Measurements from ENCODE around the gene PSMC6.
A peak's percentile ranks its signal among the peaks of the same experiment; 100 is the strongest.

The PSMC6 gene

DNA sequence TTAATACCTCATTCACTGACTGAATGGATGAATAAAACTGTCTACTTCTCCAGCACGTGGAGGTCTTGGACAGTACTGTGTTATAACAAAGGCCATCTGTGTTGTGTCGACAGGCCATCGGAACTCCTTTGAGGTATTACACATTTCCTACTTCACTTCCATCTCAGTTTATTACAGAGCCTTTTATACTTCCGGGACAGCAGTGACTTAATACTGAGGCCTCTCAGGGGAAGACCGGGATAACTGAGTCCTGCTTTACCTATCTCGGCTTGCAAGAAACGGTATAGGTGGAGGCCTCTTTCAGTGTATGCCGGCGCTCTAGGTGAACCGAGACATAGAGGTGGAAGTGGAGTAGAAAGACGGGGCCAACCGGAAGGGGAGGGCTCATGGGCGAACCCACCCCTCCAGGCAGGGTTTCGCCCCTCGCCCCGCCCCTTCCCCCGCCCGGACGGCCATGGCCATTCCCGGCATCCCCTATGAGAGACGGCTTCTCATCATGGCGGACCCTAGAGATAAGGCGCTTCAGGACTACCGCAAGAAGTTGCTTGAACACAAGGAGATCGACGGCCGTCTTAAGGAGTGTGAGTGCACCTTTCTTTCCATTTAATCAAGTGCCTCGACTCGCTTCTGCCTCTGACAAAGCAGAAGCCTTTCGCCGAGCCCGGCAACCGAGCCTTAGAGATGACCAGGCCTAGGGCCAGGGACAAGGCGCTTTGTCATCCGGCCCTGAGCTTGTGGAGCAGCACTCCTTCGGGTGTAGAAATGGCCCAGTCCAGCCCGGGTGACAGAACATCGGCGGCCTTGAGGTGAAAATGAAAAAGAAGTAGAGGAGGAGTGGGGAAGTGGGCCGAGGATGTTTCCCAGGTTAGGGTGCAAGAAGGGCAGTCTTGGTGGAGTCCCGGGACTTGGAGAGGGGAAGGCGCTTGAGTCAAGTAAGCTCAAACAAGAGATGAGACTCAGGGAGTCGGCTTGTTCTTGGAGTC, at the start of gene PSMC6:
TSS of gene PSMC6 (plus strand) at position 477 of the 983 bp plus-strand sequence. CDS start at position 497, 20 bp downstream.
- DNase-seq (ENCODE audit: low read depth), result peak; percentile 90

DNA sequence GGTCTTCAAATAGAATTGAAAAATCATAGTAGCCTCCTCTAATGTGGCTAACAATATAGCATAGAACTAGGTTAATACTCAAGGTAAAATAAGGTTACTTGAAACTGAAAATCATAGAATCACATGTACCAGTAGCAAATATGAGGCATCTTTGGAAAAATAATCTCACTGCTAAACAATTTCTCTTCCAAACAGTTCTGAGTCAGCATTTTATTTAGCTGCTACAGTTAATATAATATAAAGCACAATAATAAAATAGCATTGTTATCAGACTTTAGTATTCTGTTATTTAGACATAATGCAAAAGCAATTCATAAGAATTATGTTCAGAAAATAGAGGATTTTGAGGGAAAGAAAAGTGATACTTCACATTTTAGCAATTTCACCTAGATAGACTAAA, 46.7 kb upstream of the PSMC6 start:
- DNase-seq (ENCODE audit: low read depth), result no peak

DNA sequence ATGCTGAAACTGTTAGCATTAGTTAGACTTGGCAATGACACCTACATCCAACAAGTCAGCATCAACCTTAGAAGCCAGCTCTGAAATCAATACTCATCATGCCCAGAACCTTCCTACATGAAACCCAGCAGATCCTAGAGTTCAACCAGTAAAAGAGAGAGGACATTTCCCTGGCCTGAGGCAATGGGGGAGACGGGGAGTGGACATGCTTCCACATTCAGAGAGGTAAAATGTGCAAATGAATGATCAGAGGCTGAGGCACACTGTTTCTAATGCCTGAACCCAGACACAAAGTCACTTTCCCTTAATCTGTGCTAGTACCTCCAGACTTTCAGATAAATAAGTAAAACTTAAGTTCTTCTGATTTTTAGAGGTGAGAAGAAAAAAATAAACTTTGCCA, 46.2 kb upstream of the PSMC6 start:
- DNase-seq (ENCODE audit: low read depth), result no peak

DNA sequence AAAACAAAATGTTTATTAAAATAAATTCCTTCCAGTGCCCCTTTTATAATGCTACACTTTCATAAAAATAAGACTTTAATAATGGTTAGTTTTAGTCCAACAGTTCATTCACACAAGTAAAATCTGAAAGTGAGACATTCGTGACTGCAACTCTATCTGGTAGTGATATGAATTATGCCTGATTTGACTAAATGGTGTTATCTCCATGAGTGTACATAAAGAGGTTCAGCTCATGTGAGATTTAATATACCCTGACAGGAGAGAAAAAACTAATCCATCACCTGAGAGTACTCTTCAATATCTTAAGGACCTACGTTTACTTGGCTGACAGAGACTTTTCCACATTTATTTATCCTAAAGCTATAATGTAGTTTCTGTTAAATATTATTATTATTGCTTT, 45.7 kb upstream of the PSMC6 start:
- DNase-seq (ENCODE audit: low read depth), result no peak

DNA sequence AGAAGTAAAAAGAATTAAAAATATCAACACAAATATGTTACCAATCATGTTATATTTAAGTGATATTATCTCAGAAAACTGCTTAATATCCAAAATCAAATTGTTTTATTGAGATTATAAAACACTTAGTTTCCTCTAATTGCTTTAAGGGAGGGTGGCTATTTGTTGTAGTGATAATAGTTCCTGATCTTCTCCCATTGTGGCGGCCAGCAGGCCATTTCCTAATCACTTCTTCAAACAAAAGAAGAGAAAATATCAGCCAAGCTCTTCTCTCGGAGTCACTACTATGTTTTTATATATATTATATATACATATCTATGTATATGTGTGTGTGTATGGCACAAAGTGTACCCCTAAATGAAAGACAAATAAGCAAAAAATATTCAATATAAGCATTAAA, 43.1 kb upstream of the PSMC6 start:
- DNase-seq (ENCODE audit: low read depth), result no peak

DNA sequence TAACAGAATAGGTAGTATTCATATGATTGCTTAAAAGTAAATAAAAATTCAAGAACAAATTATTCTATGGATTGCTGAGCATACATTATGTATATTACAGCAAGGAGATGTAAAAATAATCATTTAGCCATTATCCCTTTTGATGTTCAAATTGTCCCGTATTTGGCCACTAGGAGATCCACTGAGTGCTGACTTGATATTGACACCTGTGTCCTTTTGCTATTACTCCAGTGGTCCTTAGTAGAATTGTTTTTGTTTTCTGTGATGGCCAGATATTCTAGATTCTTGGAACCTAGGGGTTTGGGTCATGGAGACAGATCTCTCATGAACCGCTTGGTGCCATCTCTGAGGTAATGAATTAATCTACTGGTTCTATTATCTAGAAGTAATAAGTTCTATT, 28.4 kb upstream of the PSMC6 start:
- DNase-seq (ENCODE audit: low read depth), result no peak

DNA sequence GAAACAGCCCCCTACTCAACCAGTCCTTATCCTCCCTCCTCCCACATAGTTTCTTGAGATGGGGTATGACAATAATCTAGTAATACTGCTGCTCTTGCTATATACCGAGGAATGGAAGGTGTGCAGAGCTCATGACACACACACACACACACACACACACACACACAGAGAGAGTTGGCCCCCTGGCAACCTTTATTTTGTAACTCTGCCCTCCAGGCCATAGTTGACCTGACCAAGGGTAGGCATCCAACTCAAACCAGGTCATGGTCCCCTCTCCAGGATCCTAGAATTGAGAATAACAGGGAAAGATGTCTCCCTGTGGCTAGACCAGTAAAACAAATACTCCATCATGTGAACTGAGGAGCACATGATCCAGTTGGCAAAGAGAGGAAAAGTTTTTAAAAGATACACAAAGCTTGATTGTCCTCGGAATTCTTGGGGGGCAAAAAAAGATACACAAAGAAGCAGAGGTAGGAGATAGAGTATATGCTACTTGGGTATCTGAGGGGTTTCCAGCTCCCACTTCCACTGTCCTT, 22.9 kb upstream of the PSMC6 start:
- no peak for DNase-seq (ENCODE audit: low read depth)

DNA sequence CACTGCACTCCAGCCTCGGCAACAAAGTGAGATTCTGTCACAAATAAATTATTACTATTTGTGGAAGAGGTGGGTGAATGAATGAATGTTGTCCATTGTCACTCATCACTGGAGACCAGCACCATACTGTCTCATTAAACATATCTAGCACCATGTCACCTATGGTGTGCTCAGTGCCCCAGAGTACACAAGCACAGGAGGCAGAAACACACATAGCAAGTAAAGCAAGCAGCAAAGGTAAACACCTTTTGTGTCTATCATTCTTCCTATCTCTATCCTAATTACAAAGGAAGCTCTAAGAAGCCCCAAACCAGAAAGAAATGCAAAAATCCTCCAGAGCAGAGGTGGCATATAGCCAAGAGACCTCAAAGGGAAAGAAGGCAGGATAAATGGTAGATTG, 20.8 kb upstream of the PSMC6 start:
- DNase-seq (ENCODE audit: low read depth), result no peak

DNA sequence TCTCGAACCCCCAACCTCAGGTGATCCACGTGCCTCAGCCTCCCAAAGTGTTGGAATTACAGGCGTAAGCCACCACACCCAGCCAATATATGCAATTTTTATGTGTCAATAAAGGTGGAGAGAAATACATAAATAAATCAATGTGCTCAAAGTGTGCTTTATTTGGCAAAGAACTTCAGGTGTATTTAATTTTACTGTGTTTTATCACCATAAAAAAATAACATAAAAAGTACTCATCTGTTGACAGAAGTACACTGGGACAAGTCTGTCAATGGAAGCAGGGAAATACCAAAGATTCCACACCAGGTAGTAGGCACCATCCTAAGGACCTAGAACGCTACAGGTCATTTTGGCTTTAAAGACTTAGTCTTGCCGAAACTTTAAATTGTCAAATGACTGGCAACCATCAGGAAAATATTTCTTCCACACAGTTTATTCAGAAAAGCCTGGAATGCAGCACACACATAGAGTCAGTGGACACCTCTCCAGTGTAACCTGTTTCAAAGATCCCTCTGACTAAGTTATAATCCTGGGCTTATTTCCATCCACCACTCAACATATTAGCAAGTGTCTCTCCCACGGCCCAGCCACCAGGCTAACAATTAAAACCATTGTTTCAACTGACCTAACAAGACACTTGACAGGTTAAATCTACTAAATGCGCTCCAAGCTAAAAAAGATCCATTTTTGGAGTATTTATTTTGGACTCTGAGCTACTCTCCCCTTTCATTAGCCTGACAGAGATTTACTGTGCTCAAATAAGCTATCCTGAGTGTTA, 15.8 kb upstream of the PSMC6 start:
- no peak for DNase-seq (ENCODE audit: low read depth)

DNA sequence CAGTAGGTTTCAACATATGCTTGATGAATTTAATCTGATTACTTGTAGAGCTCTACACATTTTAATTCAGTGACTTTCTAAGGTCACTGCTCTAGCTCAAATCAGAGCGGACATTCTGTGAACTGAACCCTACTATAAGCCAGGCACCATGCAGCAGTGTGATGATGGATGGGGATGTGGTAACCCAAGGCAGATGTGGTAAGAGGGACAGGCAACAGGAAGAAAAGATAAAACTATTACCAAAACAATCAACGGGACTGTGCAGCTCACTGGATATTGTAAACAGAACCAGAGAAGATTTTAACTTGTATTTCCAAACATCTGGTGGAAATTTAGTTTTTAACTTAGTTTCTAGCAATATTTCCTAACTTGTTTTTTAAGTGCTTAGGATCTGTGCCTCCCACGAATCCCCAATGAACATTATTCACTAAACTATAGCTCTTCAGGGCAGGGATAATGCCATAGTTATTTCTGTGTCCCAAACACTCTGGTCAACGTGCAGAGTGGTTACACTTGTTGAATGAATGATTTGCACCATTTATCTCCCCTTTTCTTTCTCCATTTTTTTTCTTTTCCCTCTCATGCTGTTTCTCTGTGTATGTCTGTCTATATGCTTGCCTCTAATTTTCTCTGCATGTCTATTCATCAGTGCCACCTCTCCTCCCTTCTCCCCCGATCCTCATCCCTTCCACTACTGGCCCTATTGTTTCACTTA, 14.6 kb upstream of the PSMC6 start:
- no peak for DNase-seq (ENCODE audit: low read depth)

DNA sequence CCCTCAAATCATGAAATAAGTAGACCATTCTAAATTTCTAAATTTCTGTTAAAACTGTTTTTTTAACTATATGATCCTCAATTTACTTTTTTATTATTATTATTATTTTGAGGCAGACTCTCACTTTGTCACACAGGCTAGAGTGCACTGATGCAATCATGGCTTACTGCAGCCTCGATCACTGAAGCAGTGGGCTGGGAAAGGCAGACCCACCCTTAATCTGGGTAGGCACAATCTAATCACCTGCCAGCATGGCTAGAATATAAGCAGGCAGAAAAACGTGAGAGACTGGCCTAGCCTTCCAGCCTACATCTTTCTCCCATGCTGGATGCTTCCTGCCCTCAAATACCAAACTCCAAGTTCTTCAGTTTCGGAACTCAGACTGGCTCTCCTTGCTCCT, 14.0 kb upstream of the PSMC6 start:
- DNase-seq (ENCODE audit: low read depth), result no peak

DNA sequence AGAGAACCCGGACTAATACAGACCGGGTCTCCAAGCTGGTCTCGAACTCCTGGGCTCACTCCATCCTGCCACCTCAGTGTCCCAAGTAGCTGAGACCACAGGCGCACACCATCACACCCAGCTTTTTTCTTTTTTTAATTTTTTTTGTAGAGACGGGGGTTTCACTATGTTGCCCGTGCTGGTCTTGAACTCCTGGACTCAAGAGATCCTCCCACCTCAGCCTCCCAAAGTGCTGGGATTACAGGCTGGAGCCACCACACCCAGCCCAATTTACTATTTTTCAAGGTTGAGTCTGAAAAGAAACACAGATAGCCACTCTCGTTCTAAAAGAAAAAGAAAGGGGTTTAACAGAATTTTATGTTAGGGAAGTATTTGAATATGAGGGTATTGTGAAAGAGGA, 13.5 kb upstream of the PSMC6 start:
- no peak for DNase-seq (ENCODE audit: low read depth)

DNA sequence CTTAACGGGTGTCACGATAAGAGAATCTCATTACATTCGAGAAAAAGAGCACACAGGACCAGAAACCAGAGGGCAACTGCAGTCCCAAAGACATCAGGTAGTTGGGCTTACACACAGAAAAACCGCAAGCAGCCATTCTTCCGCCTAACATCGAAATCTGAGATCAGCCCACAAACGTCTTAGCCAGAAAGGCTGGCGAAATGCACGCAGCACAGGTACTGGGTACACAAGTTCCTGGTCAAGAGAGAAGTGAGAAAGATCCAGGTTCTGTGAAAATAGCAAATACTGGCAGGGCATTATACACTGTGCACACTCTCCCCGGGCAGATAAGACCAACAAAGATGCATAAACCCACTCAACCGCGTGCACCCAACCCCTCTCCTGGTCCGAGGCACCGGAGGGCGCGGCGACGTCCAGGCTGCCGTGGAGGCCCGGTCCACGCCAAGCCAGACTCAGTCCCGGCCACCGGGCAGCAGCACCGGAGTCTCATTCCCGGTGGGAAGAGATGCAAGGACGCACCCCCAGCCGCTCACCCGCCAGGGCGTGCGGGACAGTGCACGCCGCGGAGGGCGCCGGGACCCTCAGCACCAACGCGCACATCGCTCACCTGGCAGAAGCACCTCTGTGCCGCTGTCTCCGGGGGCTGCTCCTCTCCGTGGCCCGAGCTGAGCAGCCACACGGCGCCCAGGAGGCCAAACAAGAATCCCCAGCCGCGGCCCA, 12.1 kb upstream of the PSMC6 start:
- peak; percentile 42 for DNase-seq (ENCODE audit: low read depth)

DNA sequence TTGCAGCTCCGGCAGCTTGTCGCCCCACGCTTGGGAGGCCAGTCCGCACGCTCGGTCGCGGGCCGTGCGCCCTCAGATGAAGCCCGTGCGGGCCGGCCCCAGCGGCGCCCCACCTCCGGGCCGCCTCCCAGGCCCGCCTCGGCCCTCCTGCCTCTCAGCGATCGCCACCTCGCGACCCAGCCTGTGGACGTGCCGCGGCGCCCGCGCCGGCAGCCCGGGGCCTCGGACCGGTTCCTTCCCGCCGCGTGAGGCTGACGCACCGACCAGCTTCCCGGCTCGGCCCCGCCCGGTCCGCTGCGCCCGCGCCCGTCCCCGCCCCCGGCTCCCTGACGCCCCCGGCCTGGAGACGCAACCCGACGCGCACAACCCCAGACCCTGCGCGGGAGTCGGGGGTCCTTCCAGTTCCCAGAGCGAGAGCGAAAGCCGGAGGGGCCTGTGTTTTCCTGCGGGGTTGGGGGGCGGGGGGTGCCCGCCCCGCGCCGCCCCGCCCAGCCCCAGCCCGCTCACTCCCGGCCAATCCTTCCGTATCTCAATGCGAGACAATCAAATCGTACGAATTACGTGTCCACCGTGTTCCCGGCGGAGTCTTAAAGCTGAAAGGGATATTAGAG, 11.4 kb upstream of the PSMC6 start, which contains the start of gene ERO1A:
TSS of gene ERO1A (minus strand) at position 78 of the 611 bp plus-strand sequence. CDS start at position 1, 77 bp downstream.
- DNase-seq (ENCODE audit: low read depth), result peak; percentile 26

DNA sequence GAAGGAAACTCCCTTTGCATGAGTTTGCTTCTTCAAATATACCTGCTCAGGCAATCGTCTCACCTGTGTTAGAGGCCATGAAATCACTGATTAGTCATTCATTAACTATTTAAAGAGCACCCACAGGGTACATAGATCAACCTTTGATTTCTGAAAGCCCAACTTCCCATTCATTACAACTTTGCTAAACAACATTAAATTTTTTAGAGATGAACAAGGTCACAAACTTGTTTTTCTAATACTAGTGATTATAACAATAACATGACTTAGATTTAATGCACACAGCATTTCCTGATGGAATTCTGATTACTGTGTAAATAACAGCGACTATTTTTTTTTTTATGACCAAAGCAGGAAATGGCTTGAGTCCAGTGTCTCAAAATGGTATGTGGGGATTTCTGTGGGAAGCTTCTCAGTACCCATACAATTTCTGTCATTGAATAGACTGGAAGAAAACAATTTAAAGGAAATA, 6.3 kb upstream of the PSMC6 start:
- DNase-seq (ENCODE audit: low read depth), result no peak

DNA sequence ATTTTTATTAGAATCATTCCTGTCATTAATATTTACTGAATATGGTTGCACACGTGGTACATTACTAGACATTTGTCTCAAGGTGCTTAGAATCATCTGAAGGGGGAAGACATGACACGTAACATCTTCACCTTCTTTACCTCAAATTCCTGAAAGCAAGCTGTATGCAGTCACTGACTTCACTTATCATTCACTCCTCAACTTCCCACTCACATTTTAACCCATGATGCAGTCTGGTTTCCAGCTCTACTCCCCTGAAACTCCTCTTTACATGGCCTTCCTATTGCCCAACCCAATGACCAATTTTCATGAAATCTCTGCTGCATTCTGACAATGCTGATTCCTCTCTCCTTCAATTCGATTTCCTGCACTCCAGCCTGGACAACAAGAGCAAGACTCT, 5.8 kb upstream of the PSMC6 start:
- no peak for DNase-seq (ENCODE audit: low read depth)

DNA sequence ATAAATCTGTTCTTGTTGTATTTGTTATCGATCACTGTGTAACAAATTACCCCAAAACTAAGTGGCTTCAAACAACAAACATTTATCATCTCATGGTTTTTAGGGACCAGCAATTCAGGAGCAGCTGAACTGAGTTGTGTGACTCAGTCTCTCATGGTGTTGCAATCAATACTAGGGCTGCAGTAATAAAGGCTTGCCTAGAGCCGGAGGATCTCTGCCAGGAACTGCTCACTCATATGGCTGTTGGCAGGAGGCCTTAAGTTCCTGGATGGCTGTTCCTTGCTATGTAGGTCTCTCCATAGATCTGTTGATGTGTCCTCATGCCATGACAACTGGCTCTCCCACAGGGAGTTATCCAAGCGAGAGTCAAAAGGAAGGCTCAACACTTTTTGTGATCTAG, 3.8 kb upstream of the PSMC6 start:
- no peak for DNase-seq (ENCODE audit: low read depth)

DNA sequence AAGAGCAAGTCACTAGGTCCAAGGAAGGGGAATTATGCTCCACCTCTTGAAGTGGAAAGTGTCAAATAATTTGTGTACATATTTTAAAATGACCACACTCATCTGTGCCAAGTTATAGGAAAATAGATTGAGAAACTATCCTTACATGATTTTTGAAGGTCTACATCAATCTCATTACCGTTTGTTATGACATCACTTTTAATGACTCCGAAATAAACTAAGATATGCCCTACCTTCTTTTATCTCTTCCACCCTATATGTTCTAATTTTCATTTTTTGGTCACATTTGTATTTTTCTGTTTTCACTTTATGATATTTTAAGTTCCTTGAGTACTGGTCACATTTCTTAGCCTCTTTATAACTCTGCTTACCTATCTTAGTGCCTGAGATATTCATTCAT, 3.3 kb upstream of the PSMC6 start:
- no peak for DNase-seq (ENCODE audit: low read depth)

DNA sequence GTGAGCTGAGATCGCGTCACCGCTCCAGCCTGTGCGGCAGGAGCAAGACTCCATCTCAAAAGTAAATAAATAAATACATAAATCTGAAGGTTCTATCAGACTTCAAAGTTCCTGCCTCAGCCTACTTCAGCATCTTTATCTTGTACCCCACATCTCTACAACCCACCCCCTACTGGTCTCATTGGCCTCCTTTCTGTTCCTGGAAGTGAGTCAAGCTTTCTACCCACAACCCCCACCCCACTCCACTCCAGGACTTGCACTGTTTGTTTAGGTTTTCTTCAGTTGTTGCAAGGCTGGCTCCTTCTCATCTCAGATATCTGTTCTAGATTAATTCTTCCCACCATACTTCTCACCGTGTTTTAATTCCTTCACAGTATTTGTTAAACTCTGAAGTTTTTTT, 714 bp upstream of the PSMC6 start:
- DNase-seq (ENCODE audit: low read depth), result no peak

DNA sequence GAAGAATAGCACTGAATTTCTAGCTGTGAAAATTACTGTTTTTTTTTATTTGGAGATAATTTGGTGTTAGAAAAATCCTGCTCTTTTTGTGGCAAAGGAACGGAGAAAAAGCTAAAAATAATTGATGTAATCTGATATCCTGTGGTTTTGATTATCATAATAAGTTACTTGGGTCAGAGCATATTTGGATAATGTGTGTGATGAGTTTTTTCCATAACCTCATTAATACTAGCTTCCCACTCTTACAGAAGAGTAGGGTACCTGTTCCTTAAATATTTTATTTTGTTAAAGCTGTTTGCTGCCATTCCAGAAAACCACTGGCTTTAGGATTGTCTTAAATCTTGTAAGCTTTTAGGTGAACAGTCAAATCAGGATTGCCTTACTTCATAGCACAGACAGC, 4.7 kb downstream of the PSMC6 start:
- no peak for DNase-seq (ENCODE audit: low read depth)

DNA sequence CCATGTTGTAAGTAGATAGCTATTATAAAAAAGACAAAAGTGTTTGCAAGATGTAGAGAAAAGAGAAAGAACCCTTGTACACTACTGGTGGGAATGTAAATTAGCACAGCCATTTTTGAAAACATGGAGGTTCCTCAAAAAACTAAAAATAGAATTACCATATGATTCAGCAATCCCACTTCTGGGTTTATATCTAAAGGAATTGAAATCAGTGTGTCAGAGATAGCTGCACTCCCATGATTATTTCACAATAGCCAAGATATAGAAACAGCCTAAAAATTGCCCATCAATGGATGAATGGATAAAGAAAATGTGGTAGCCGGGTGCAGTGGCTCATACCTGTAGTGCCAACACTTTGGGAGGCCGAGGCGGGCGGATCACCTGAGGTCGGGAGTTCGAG, 9.2 kb downstream of the PSMC6 start:
- no peak for DNase-seq (ENCODE audit: low read depth)

All from stimulated activated CD8-positive, alpha-beta memory T cell treated with anti-CD3 and anti-CD28 coated beads, Interleukin-7, amount 100 ng/mL, for 24 hours (primary cell).